Esophagus squamous epithelium (tissue), 5 donors: ENCODE results near the gene DHX57. TPM values are rescaled to one million over a fixed set of nuclear protein-coding genes. Genes with fewer than 3 reads are reported as not detected.

Experiments used
- DNase-seq: peaks from one replicate; lab custom pipeline; 2025; lab: John Stamatoyannopoulos, UW
- H3K27ac ChIP-seq, 4 donors: fragments of 200-600 bp; sonication (generic); one replicate each; pipeline ENCODE4 v1.5.1; 2016 to 2019; ENCODE audit warnings: mild to moderate bottlenecking in 1 of 4
- H3K27me3 ChIP-seq, 4 donors: fragments of 200-600 bp; sonication (generic); 1 replicate in 3 of 4; 2 replicates in 1 of 4; pipeline versions ENCODE4 v1.5.1 to v1.6.0; 2017 to 2021; ENCODE audit warnings: antibody characterized with exemption in 1 of 4
- H3K36me3 ChIP-seq, 3 donors: fragments of 200-600 bp; sonication (generic); one replicate each; pipeline ENCODE4 v1.5.1; 2016 to 2019
- H3K4me1 ChIP-seq, 3 donors: fragments of 200-600 bp; sonication (generic); one replicate each; pipeline ENCODE4 v1.5.1; 2017 to 2019
- H3K4me3 ChIP-seq, 4 donors: fragments of 200-600 bp; sonication (generic); 1 replicate in 3 of 4; 2 replicates in 1 of 4; pipeline ENCODE4 v1.5.1; 2016 to 2019; ENCODE audit warnings: mild to moderate bottlenecking in 2 of 4, moderate library complexity in 1 of 4
- H3K9me3 ChIP-seq, 3 donors: fragments of 200-600 bp; sonication (generic); one replicate each; pipeline ENCODE4 v1.5.1; 2016 to 2019
- POLR2A ChIP-seq, 4 donors: fragments of 450-650 bp; IDR thresholded peaks; one replicate each; pipeline ENCODE4 v1.6.1; 2017; ENCODE audit warnings: antibody characterized with exemption in 4 of 4, mild to moderate bottlenecking in 4 of 4, moderate library complexity in 3 of 4
- WGBS, 2 donors: methylation state at CpG; one replicate each; pipeline ENCODE4 v1.1.5; 2018; 5-methylcytosine and 5-hydroxymethylcytosine counted together
- intact Hi-C: fragments of 100-400 bp; cut with DNase I; formaldehyde crosslinking; loops from one replicate; pipeline ENCODE4 v1.15.0; 2022
- total RNA-seq, 4 donors: library from RNA; depleted of rRNA; stranded (reverse); fragments of >200 nt; gene quantifications; one replicate each; pipeline ENCODE4 v1.1.0, GENCODE V29; 2016
- TF ChIP-seq, protein P1 (sequence below), 6 experiments: fragments of 450-650 bp in 4 of 6; fragments of 200-600 bp in 2 of 6; sonication (generic) in 2 of 6; IDR thresholded peaks; one replicate each; pipeline ENCODE4 v1.5.1; 2016 to 2019; ENCODE audit warnings: antibody characterized with exemption in 6 of 6, mild to moderate bottlenecking in 4 of 6, moderate library complexity in 4 of 6
- donor health status: DM: yes; HTN: yes; CAD: no.

Gene DHX57
- total RNA-seq, 4 donors from 2014 or later: 7.1 to 13.5 (median 10.1) TPM

DNA sequence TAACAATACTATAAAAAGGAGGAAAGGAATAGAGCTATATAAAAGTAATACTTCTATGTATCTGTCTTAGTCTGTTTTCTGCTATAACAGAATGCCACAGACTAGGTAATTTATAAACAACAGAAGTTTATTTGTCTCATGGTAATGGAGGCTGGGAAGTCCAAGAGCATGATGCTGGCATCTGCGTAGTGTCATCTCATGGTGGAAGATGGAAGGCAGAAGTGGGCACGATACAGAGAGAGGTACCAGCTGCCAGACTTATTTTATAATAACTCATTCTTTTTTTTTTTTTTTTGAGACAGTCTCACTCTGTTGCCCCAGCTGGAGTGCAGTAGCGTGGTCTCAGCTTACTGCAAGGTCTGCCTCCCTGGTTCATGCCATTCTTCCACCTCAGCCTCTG is 4.3 kb downstream of the DHX57 start:
- no peaks in the 10 kb centered on the region for H3K9me3 ChIP-seq
- WGBS, 2 donors: 93 to 97% methylated on average over 2 to 3 of the region's 3 CpGs
- H3K27me3 ChIP-seq: no peaks in the 10 kb centered on the region
- H3K27ac ChIP-seq: no peak overlapping the region
- H3K4me1 ChIP-seq: peaks cover 4 to 21% (median 7%) of the 10 kb centered on the region in 3 donors
- no peak for DNase-seq
- intact Hi-C loops: no loop called here
- H3K4me3 ChIP-seq: no peak overlapping the region
- peaks cover 0 to 15% (median 0%) of the 10 kb centered on the region in 3 donors for H3K36me3 ChIP-seq
- TF ChIP-seq, protein P1, sequence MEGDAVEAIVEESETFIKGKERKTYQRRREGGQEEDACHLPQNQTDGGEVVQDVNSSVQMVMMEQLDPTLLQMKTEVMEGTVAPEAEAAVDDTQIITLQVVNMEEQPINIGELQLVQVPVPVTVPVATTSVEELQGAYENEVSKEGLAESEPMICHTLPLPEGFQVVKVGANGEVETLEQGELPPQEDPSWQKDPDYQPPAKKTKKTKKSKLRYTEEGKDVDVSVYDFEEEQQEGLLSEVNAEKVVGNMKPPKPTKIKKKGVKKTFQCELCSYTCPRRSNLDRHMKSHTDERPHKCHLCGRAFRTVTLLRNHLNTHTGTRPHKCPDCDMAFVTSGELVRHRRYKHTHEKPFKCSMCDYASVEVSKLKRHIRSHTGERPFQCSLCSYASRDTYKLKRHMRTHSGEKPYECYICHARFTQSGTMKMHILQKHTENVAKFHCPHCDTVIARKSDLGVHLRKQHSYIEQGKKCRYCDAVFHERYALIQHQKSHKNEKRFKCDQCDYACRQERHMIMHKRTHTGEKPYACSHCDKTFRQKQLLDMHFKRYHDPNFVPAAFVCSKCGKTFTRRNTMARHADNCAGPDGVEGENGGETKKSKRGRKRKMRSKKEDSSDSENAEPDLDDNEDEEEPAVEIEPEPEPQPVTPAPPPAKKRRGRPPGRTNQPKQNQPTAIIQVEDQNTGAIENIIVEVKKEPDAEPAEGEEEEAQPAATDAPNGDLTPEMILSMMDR (IDR thresholded peaks at IDR 0.05): no peak

DNA sequence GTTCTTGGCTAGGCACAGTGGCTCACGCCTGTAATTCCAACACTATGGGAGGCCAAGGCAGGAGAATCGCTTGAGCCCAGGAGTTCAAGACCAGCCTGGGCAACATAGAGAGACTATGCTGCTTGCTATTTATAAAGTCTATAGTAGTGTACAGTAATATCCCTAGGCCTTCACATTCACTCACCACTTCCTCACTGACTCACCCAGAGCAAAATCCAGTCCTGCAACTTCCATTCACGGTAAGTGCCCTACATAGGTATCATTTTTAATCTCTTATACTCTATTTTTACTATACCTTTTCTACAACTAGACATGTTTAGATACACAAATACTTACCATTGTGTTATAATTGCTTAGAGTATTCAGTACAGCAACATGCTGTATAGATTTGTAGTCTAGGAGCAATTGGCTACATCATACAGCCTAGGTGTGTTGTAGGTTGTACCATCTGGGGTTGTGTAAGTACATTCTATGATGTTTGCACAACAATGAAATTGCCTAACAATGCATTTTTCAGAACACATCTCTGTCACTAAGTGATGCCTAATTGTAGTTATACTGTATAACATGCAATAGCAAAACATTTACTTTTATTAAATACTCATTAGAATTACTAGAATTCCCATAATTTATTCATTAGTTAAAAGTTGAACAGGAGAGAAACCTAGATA is 8.8 kb downstream of the DHX57 start:
- 79 to 82% methylated on average over 3 of the region's 3 CpGs for WGBS, 2 donors

DNA sequence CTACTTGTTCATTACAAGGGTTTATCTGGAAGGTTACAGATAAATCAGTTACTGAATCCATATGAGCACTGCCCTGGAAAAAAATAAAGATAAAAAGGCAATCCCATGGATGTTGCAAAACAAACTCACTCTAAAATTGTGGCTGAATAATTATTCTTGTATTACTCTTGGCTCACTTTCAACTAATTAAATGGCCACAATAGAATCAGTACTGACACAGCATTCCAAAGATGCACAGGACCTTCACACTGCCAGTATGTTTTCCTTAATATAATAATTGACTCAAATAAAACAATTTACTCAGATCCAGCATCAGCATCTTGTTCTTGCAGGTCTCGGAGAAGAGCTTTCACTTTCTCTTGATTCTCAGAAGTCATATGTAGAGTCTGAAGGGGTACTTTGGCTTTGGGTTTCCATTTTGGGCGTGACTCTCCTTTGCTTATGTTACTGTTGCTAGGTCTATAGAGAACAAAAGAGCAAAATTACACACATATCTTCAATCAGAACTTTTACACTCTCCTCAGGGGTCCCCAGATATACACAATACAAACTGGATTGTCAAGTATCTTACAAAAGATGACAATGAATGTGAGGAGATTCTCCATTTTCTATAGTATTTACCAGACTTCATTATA is 12.6 kb downstream of the DHX57 start:
- intact Hi-C loops: no loop called here
- H3K27me3 ChIP-seq: no peaks in the 10 kb centered on the region
- 48 to 83% methylated on average over 2 of the region's 2 CpGs for WGBS, 2 donors
- TF ChIP-seq POLR2A (IDR thresholded peaks at IDR 0.05): no peak
- TF ChIP-seq, protein P1 (IDR thresholded peaks at IDR 0.05): no peak
- H3K4me1 ChIP-seq: peaks cover 0 to 8% (median 0%) of the 10 kb centered on the region in 3 donors
- peaks cover 8 to 73% (median 12%) of the 10 kb centered on the region in 3 donors for H3K36me3 ChIP-seq
- DNase-seq: no peak
- no peaks in the 10 kb centered on the region for H3K9me3 ChIP-seq
- H3K4me3 ChIP-seq: no peak overlapping the region
- H3K27ac ChIP-seq: no peak overlapping the region

More for the DNA sequence above, 8.8 kb downstream of the DHX57 start:
- Histone ChIP-seq H3K27ac (no peak overlapping the region), H3K4me3 (no peak overlapping the region), H3K36me3 (peaks cover 0 to 37% (median 0%) of the 10 kb centered on the region in 3 donors), H3K4me1 (peaks cover 0 to 8% (median 0%) of the 10 kb centered on the region in 3 donors), H3K27me3 (no peaks in the 10 kb centered on the region), H3K9me3 (no peaks in the 10 kb centered on the region)
- no peak for DNase-seq
- TF ChIP-seq POLR2A (IDR thresholded peaks at IDR 0.05): no peak
- TF ChIP-seq, protein P1 (IDR thresholded peaks at IDR 0.05): no peak
- intact Hi-C loops: no loop called here

DNA sequence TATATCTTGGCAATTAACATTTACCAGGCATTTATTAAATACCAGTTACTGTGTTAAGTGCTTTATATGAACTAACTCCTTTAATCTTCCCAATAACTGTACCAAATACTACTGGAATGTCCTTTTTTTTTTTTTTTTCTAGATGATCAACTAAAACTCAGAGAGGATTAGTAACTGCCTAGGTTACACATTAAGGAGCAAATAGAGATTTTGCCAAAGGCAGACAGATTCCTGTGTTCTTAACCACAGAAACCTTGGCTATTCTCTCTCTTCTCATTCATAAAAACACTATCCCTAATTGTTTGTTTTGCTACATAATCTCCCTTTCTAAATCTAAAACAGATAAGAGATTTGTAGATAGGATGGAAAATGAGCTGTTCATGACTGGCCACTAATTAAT is 13.3 kb downstream of the DHX57 start:
- H3K4me1 ChIP-seq: peaks cover 0 to 7% (median 0%) of the 10 kb centered on the region in 3 donors
- DNase-seq: no peak
- TF ChIP-seq, protein P1 (IDR thresholded peaks at IDR 0.05): no peak
- TF ChIP-seq POLR2A (IDR thresholded peaks at IDR 0.05): no peak
- no peaks in the 10 kb centered on the region for H3K9me3 ChIP-seq
- H3K36me3 ChIP-seq: peaks cover 8 to 75% (median 12%) of the 10 kb centered on the region in 3 donors
- intact Hi-C loops: no loop called here
- H3K27ac ChIP-seq: no peak overlapping the region
- no peak overlapping the region for H3K4me3 ChIP-seq
- H3K27me3 ChIP-seq: no peaks in the 10 kb centered on the region

DNA sequence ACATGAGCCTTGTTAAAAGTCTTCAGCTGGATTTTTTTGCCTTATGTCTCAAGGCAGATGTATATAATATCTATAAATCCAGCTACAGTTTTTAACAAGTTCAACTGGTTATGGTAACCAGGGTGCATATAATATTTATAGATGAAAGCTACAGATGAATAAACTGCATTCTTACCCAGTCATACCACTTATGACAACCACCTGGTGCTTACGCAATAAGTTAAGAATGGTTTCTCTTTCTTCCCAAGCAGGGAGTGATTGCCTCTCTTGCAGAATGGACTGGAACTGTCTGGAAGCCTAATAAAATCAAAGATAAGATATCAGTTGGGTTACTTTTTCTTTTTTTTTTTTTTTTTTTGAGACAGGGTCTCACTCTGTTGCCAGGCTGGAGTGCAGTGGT is 19.6 kb downstream of the DHX57 start:
- no peak for DNase-seq
- Histone ChIP-seq H3K27me3 (no peaks in the 10 kb centered on the region), H3K9me3 (no peaks in the 10 kb centered on the region), H3K4me1 (peaks cover 0 to 11% (median 0%) of the 10 kb centered on the region in 3 donors), H3K27ac (peak overlapping the region in 1 of 4 donors; percentile 9), H3K36me3 (peaks cover 8 to 91% (median 14%) of the 10 kb centered on the region in 3 donors), H3K4me3 (no peak overlapping the region)
- 87 to 100% methylated on average over 1 of the region's 1 CpG for WGBS, 2 donors
- intact Hi-C loops: no loop called here
- TF ChIP-seq POLR2A (IDR thresholded peaks at IDR 0.05): no peak
- TF ChIP-seq, protein P1 (IDR thresholded peaks at IDR 0.05): no peak
